Esophagus mucosa (tissue), 1 donor: ENCODE measurements around the gene A1BG. TPM values are rescaled to one million over a fixed set of nuclear protein-coding genes. Genes with fewer than 3 reads are reported as not detected.
A peak's percentile ranks its signal among the peaks of the same experiment; 100 is the strongest.

ENCODE experiments used
- ATAC-seq: fragments of 200-7000 bp; cut with Tn5 transposase; one replicate; pipeline ENCODE4 v1.9.1; 2020
- total RNA-seq: library from RNA; stranded (reverse); gene quantifications from one replicate; pipeline ENCODE4 v1.2.4, GENCODE V29; 2023
- donor health status: DM: yes; HTN: yes; CAD: no.

Gene A1BG, protein sequence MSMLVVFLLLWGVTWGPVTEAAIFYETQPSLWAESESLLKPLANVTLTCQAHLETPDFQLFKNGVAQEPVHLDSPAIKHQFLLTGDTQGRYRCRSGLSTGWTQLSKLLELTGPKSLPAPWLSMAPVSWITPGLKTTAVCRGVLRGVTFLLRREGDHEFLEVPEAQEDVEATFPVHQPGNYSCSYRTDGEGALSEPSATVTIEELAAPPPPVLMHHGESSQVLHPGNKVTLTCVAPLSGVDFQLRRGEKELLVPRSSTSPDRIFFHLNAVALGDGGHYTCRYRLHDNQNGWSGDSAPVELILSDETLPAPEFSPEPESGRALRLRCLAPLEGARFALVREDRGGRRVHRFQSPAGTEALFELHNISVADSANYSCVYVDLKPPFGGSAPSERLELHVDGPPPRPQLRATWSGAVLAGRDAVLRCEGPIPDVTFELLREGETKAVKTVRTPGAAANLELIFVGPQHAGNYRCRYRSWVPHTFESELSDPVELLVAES
- 3.5 TPM for total RNA-seq

DNA sequence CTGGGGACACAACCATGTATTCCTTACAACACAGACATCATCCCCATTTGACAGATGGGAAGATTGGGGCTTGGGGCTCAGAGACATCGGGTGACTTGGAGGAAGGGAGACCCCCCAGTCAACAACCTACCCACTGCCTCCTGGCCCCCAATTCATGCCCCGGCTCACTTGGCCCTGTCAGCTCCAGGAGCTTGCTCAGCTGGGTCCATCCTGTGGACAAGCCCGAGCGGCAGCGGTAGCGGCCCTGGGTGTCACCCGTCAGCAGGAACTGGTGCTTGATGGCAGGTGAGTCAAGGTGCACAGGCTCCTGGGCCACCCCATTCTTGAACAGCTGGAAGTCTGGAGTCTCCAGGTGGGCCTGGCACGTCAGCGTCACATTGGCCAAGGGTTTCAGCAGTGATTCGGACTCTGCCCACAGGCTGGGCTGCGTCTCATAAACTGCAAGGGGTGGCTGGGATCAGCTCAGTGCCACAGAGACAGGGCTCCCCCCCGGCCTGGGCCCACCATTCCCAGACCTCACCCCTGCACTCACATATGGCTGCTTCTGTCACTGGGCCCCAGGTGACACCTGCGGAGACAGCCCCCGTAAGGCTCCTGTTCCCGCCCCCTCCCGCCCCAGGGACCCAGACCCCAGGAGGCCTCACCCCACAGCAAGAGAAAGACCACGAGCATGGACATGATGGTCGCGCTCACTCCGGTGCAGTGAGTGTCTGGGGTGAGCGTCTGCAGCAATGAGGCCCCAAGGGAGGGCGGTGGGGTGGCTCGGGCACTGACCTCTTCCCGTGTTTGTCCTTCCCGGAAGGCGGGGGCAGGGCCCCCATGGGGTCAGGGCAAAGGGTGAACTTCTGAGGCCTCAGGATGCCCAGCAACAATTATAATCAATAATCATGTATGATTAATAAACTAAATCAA, at the start of gene A1BG:
A1BG (minus strand) TSS at position 733 of the 912 bp plus-strand sequence; CDS start at position 678, 55 bp downstream.
- no peak for ATAC-seq

GRCh38 chr19:58401840-58402421, 48.6 kb upstream of the A1BG start:
- no peak for ATAC-seq

- ATAC-seq, result peak; percentile 97
Measured at GRCh38 chr19:58400916-58401839, 47.9 kb upstream of the A1BG start.

DNA sequence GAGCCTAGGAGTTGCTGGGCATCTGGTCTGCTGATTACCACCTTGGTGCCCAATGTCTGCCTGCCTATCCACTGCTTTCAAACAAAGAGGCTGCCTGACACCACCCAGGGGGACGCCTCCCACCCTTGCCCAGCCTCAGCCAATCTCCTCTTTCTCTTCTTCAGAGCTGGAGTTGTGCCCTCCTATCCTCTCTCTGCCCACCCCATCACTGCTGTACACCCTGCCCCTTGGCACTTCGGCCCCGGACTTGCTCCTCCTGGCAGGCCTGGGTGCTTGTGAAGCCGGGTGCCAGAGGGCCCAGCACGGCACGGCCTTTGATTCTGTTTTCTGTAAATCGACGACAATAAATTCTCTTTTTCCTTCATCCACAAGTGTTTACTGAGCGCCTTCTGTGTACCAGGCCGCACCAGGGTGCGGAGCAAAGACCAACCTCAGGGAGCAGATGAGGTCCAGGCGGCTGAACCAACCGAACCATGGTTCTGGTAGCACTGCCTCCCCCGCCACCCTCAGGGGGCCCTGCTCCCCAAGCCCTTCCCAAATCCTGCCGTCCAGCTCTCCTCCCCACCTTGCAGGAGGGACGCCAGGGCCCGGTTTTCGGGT, 47.1 kb upstream of the A1BG start:
- ATAC-seq, result no peak

DNA sequence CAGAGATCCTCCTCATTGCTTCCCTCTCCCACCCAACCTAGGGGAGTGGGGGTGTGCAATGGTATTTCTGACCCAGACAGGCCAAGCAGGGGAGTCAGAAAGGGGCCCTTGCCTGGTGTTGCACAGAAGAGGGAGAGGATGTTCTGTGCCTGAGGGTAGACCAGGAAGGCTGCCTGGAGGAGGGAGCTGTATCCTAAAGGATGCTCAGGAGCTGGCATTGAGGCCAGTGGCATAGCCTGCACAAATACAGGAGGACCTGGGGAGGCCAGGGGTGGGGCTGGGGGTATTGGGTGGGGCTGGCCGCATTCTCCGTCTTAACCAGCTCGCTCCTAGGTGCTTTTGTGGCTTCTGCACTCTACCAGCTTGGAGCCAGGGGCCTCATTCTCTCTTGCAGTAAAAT, 46.6 kb upstream of the A1BG start:
- ATAC-seq, result no peak

DNA sequence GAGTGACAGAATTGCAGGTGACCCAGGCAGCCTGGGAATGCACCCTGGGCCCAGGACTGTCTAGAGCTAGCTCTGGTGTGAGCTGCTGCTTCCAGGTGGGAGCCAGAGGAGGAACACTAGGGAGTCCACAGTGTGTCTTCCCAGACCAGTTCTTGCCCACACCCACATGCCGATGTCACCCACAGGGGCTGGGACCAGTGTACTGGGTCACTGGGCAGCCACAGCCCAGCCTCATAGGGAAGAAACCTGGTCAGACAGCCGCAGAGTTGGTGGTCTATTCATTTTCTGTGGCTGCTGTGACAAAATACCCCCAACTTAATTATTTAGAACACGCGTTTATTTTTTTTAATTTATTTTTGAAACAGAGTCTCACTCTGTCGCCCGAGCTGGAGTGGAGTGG, 45.3 kb upstream of the A1BG start:
- ATAC-seq, result no peak

- ATAC-seq, result no peak
Measured at GRCh38 chr19:58398087-58398486, 44.8 kb upstream of the A1BG start.

DNA sequence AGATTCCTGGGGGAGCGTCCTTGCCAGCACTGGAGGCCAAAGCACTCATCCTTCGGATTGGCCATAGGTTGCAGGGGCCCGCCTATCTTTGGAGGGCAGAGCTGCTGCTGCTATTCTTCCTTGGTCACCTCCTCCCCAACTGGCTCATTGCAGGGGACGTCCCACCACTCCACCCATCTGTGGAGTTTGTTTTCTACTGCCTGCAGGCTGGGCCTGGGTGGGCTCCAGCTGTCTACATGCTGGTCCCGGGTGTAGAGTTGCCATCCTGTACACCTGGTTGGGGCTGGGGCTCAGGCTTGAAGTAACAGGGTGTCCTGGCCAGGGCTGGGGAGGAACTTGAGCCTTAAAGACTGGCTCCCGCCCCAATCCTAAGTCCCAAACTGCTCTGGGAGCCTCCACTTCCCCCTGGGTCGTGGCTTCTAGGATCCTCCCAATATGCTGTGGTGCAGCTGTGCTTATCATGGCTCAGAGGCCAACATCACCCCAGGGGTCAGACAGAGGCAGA, 44.3 kb upstream of the A1BG start:
- no peak for ATAC-seq

- ATAC-seq, result no peak
Measured at GRCh38 chr19:58396691-58397532, 43.6 kb upstream of the A1BG start.

DNA sequence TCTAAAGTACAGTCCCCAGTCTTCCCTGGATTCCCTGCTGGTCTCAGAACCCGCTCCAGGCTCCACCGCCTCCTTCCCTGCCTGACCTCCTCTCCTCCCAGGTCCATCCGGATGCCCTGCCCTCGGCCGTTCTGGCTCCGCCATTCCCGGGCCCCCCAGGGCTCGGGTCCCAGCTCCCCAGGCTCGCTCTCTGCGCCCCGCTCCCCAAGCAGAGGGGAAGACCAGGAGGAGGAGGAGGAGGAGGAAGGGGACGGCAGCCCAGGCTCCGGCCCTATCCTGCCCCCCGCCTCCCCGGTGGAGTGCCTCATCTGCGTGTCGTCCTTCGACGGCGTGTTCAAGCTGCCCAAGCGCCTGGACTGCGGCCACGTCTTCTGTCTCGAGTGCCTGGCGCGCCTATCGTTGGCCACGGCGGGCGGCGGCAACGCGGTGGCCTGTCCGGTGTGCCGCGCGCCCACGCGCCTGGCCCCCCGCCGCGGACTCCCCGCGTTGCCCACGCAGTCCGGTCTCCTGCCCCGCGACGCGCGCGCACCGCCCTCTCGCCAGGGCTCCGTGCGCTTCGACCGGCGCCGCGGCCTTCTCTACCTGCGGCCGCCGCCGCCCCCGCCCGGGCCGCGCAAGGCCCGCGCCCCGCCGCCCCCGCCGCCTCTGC, 42.8 kb upstream of the A1BG start:
- ATAC-seq, result peak; percentile 1

DNA sequence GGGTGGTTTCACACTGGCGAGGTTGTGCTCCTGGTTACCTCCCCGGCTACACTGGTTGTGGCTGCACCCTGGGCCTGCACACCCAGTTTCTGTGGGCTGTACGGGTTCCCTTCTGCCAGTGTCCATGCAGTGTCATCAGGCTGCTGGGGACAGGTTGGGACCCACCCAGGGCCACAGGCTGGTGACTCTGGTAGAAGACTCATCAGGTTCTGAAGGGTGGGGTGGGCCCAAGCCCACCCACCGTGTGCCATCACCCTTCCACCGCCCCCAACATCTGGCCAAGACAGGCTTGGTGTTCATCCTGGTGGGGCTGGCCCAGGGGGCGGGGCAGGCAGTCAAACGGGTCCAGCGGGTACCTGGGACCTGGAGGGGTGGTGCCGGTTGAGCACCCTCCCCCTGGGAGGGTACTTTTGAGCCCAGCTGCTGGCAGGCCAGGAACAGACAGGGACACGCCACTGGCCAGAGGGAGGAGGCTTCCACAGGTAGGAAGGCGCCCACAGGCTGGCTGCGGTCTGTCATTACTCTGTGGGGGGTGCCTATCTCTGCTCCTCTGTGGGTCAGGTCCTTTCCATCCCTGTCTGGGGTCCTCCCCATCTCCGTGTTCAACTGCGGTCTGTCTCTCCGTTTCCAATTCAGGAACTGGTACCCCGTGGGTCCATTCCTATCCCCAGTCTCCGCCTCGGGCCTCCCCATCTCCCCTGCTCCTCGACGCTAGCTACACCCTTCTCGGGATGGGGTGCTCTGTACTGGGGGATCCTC, 42.1 kb upstream of the A1BG start, which contains the start of gene RNF225:
RNF225 (plus strand) TSS at position 437 of the 759 bp plus-strand sequence. CDS start 434 bp downstream, outside the sequence.
- ATAC-seq, result peak; percentile 90

DNA sequence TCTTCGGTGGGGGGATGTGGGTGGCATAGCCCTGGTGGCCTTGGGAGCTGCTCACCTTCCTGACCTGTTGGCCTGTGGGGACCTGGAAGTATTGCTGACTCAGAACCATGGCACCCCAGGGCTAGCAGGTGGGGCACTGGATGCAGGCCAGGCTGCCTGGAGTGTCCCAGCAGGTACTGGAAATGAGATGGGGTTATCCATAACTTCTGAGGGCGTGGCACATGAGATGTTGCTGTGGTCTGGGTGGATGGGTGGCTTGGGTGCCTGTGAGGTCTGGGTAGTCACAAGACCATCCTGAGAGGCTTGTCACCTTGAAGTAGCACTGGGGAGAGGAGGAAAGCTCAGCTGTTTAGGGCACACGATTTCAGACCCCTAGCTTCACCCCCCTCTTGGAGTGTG, 41.5 kb upstream of the A1BG start:
- ATAC-seq, result peak; percentile 62

GRCh38 chr19:58393725-58394033, 40.4 kb upstream of the A1BG start:
- ATAC-seq, result no peak

- no peak for ATAC-seq
Measured at GRCh38 chr19:58392945-58393724, 39.8 kb upstream of the A1BG start.

- ATAC-seq, result no peak
Measured at GRCh38 chr19:58388175-58388526, 34.9 kb upstream of the A1BG start.

GRCh38 chr19:58387338-58388174, 34.3 kb upstream of the A1BG start:
- no peak for ATAC-seq
